ENCODE measurements around the gene PLIN5. TPM values are rescaled to one million over a fixed set of nuclear protein-coding genes. Genes with fewer than 3 reads are reported as not detected.

Gene PLIN5
- polyA plus RNA-seq, 1 donor (not counting 4 experiments of a cell fraction or from before 2014, with no cell fraction given) = not detected

- no peak for TF ChIP-seq CTCF (optimal IDR thresholded peaks at IDR 0.05 in 1 of 3, IDR thresholded peaks at IDR 0.05 in 1 of 3, conservative IDR thresholded peaks at IDR 0.05 in 1 of 3; ENCODE audit: extremely low read depth in 1 of 3, insufficient read depth in 2 of 3, low read length in 3 of 3)
- no peak for TF ChIP-seq EZH2 (IDR thresholded peaks at IDR 0.05; ENCODE audit: low read length)
- no peak for FAIRE-seq
- dilution Hi-C loops (cut with MboI; ENCODE audit: extremely low pct_ligation_motif_present, low sequenced_read_pairs) = no loop called here
Measured at GRCh38 chr19:4498694-4499093, 36.3 kb downstream of the PLIN5 start.

GRCh38 chr19:4497770-4498389 lies 37.1 kb downstream of the PLIN5 start:
- Histone ChIP-seq H2AFZ (ENCODE audit: control insufficient read depth, low read length) (no peak overlapping the region), H3K4me3 (ENCODE audit: control insufficient read depth in 2 of 3, extremely low read depth in 1 of 3, insufficient read depth in 2 of 3, low read depth in 1 of 3, low read length in 3 of 3) (no peak overlapping the region), H3K27ac (ENCODE audit: control insufficient read depth, insufficient read depth, low read length) (no peak overlapping the region), H3K36me3 (ENCODE audit: control insufficient read depth in 2 of 2, extremely low read depth in 1 of 2, insufficient read depth in 2 of 2, low read length in 2 of 2) (peaks cover 14 to 15% of the 10 kb centered on the region in 2 experiments), H3K9me3 (ENCODE audit: control insufficient read depth, low read depth, low read length) (no peaks in the 10 kb centered on the region), H3K9ac (ENCODE audit: control insufficient read depth, extremely low read depth, insufficient read depth, low read length) (no peak overlapping the region), H3K9me1 (ENCODE audit: control insufficient read depth, extremely low read depth, insufficient read depth, low read length) (no peaks in the 10 kb centered on the region), H3K4me2 (ENCODE audit: control insufficient read depth, extremely low read depth, insufficient read depth, low read depth, low read length) (no peak overlapping the region), H3K27me3 (ENCODE audit: control insufficient read depth, extremely low read depth, insufficient read depth, low read length) (no peaks in the 10 kb centered on the region), H4K20me1 (ENCODE audit: control insufficient read depth, extremely low read depth, insufficient read depth, low read length) (no peaks in the 10 kb centered on the region), H3K79me2 (ENCODE audit: control insufficient read depth, insufficient read depth, low read length) (no peaks in the 10 kb centered on the region), H3K4me1 (ENCODE audit: control insufficient read depth, extremely low read depth, insufficient read depth, low read length) (no peaks in the 10 kb centered on the region)
- dilution Hi-C loops (cut with MboI; ENCODE audit: extremely low pct_ligation_motif_present, low sequenced_read_pairs) = no loop called here
- FAIRE-seq (no peak), DNase-seq (ENCODE audit: low read depth, low spot score) (no peak)
- no peak for TF ChIP-seq EZH2 (IDR thresholded peaks at IDR 0.05; ENCODE audit: low read length)
- no peak for TF ChIP-seq CTCF (optimal IDR thresholded peaks at IDR 0.05 in 1 of 3, IDR thresholded peaks at IDR 0.05 in 1 of 3, conservative IDR thresholded peaks at IDR 0.05 in 1 of 3; ENCODE audit: extremely low read depth in 1 of 3, insufficient read depth in 2 of 3, low read length in 3 of 3)

More at GRCh38 chr19:4498694-4499093, 36.3 kb downstream of the PLIN5 start:
- Histone ChIP-seq H4K20me1 (ENCODE audit: control insufficient read depth, extremely low read depth, insufficient read depth, low read length) (no peaks in the 10 kb centered on the region), H3K36me3 (ENCODE audit: control insufficient read depth in 2 of 2, extremely low read depth in 1 of 2, insufficient read depth in 2 of 2, low read length in 2 of 2) (peaks cover 14 to 18% of the 10 kb centered on the region in 2 experiments), H3K9ac (ENCODE audit: control insufficient read depth, extremely low read depth, insufficient read depth, low read length) (no peak overlapping the region), H3K27me3 (ENCODE audit: control insufficient read depth, extremely low read depth, insufficient read depth, low read length) (no peaks in the 10 kb centered on the region), H3K4me2 (ENCODE audit: control insufficient read depth, extremely low read depth, insufficient read depth, low read depth, low read length) (no peak overlapping the region), H3K4me3 (ENCODE audit: control insufficient read depth in 2 of 3, extremely low read depth in 1 of 3, insufficient read depth in 2 of 3, low read depth in 1 of 3, low read length in 3 of 3) (no peak overlapping the region), H2AFZ (ENCODE audit: control insufficient read depth, low read length) (no peak overlapping the region), H3K9me3 (ENCODE audit: control insufficient read depth, low read depth, low read length) (no peaks in the 10 kb centered on the region), H3K27ac (ENCODE audit: control insufficient read depth, insufficient read depth, low read length) (no peak overlapping the region), H3K79me2 (ENCODE audit: control insufficient read depth, insufficient read depth, low read length) (no peaks in the 10 kb centered on the region), H3K4me1 (ENCODE audit: control insufficient read depth, extremely low read depth, insufficient read depth, low read length) (no peaks in the 10 kb centered on the region), H3K9me1 (ENCODE audit: control insufficient read depth, extremely low read depth, insufficient read depth, low read length) (no peaks in the 10 kb centered on the region)
- DNase-seq (ENCODE audit: low read depth, low spot score) = no peak

All from keratinocyte (primary cell).